Measurements from ENCODE around the gene UBL5. TPM values are rescaled to one million over a fixed set of nuclear protein-coding genes. Genes with fewer than 3 reads are reported as not detected.

UBL5 gene
- 100 to 1,000 TPM; 189 to 223 TPM for total RNA-seq

GRCh38 chr19:9827289-9828238, at the start of gene UBL5:
UBL5 (plus strand) TSS chr19:9827918; CDS start chr19:9828338, 420 bp downstream.

DNA sequence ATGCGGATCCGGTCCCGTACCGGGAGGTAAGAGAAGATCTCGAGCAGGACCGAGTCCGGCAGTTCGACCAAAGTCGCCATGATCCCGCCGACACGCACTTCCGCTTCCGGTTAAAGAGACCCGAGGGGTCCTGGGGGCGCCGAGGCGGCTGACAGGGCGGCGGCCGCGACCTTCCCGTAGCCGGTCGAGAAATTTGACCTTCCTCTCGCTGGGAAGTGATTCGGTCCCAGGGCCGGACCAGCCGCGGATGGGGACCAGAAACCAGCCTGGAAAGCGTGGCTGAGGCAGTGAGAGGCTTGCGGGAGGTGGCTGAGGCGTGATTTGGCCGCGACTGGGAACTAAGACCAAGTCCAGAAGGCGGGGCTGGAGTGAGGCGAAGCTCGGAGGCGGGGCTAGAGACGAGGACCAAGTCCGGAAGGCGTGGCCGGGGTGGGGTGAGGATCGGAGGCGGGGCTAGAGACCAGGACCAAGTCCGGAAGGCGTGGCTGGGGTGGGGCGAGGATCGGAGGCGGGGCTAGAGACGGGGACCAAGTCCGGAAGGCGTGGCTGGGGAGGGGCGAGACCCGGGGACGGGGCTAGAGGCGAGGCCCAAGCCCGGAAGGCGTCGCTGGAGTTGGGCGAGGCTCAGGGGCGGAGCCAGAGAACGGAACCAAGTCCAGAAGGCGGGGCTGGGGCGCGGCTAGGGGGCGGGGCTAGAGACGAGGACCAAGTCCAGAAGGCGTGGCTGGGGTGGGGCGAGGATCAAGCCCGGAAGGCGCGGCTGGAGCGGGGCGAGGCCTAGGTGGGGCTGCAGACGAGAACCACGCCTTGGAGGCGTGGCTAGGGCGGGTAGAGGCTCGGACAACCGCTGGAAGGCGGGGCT, 8.8 kb upstream of the UBL5 start, which contains the start of gene FBXL12:
TSS of gene FBXL12 (minus strand) at position 346 of the 862 bp plus-strand sequence. CDS start at position 80, 266 bp downstream.

DNA sequence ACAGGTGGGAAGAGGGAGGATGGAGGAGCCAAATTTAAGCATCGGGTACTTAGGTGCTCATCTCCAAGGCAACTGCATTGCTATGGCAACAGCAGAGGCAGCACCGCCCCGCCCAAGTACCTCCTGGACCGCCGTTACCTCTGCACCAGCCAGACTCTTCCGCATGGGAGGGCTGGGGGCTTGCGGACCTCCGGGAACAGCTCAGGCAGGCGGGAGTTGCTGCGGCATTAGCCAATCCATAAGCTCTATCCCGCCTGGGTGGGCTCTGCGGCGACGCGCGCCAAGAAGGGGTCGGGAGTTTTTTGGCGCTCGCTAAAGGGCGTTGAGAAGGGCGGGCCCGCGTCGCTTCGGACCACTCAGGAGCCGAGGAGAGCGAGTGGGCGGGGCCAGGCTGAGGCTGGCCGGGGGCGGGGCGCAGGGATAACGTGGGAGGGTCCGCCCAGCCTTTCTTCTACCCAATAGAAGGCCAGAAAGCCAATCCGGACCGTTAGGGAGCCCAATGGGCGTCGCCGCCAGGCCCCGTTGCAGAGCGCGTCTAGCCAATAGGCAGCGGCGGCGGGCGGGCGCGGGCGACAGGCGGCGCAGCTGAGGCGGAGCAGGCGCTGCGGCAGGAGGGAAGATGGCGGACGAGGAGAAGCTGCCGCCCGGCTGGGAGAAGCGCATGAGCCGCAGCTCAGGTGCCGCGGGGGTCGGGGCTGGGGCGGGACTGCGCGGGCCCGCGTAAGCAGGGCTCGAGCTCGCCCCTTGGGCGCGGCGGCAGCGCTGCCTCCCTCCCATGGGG, 7.2 kb downstream of the UBL5 start, which contains the start of gene PIN1:
TSS of gene PIN1 (plus strand) at position 593 of the 781 bp plus-strand sequence. CDS start at position 620, 27 bp downstream.

Small RNA genes lying within 50 kb of the gene (small RNA-seq; reads per million reads assigned to genes)
- 0.13 to 0.81 reads per million in 2 donors for gene RF00156

Other genes starting within 250 kb of the UBL5 start
- gene ZNF121, start 243.4 kb upstream of the UBL5 start, total RNA-seq: 10 to 100 TPM; 32.3 to 53.3 TPM
- 10 to 100 TPM; 25.6 to 39.9 TPM for gene ZNF561, start 206.7 kb upstream of the UBL5 start, total RNA-seq
- gene ZNF562, start 152.8 kb upstream of the UBL5 start, total RNA-seq: 10 to 100 TPM; 27.9 to 29.0 TPM
- gene ZNF846, start 59.2 kb upstream of the UBL5 start, total RNA-seq: 1 to 10 TPM; 3.3 to 7.6 TPM
- gene FBXL12, start 8.8 kb upstream of the UBL5 start, total RNA-seq: 10 to 100 TPM; 12.7 to 18.6 TPM
- gene PIN1, start 7.4 kb downstream of the UBL5 start, total RNA-seq: 100 to 1,000 TPM; 119 to 128 TPM
- gene OLFM2, start 108.6 kb downstream of the UBL5 start, total RNA-seq: 1 to 10 TPM; 2.0 to 4.1 TPM
- gene COL5A3, start 182.6 kb downstream of the UBL5 start, total RNA-seq: 10 to 100 TPM; 34.8 to 47.3 TPM
- 1 to 10 TPM; 1.4 to 2.7 TPM for gene RDH8, start 185.6 kb downstream of the UBL5 start, total RNA-seq

All from melanocyte of skin (primary cell).